ENCODE results near the gene ADCYAP1. TPM values are rescaled to one million over a fixed set of nuclear protein-coding genes. Genes with fewer than 3 reads are reported as not detected.
A peak's percentile ranks its signal among the peaks of the same experiment; 100 is the strongest.

Gene ADCYAP1
- total and polyA plus RNA-seq, 2 experiments from 2014 or later = not detected

- DNase-seq = no peak
- TF ChIP-seq EZH2phosphoT487 (IDR thresholded peaks at IDR 0.05; ENCODE audit: insufficient read depth, low read depth) (0 out of 2 replicates have a peak, but pooled peaks have one; percentile 38), EZH2 (IDR thresholded peaks at IDR 0.05; ENCODE audit: insufficient read depth, poor library complexity, severe bottlenecking) (peak; percentile 11)
- in situ Hi-C loops (cut with MboI) = no loop called here
Measured at GRCh38 chr18:905948-906415, 1.3 kb downstream of the ADCYAP1 start.

GRCh38 chr18:906416-907114 lies 1.9 kb downstream of the ADCYAP1 start:
- H2AFZ ChIP-seq = no peak overlapping the region

More at GRCh38 chr18:905948-906415, 1.3 kb downstream of the ADCYAP1 start:
- Histone ChIP-seq H4K20me1 (ENCODE audit: insufficient read depth) (no peaks in the 10 kb centered on the region), H3K27me3 (replicated peaks; ENCODE audit: insufficient read depth) (peaks cover 71% of the 10 kb centered on the region), H3K9me2 (ENCODE audit: insufficient read depth) (no peaks in the 10 kb centered on the region), H2AFZ (no peak overlapping the region), H3F3A (ENCODE audit: insufficient read depth) (no peaks in the 10 kb centered on the region), H3K79me2 (ENCODE audit: insufficient read depth) (no peaks in the 10 kb centered on the region), H3K27ac (no peak overlapping the region), H3K4me3 (no peak overlapping the region), H3K9ac (no peak overlapping the region), H3K36me3 (ENCODE audit: low read depth) (no peaks in the 10 kb centered on the region), H3K4me1 (ENCODE audit: insufficient read depth) (no peaks in the 10 kb centered on the region), H3K4me2 (ENCODE audit: unreplicated experiment) (no peak overlapping the region), H3K9me3 (ENCODE audit: low read depth) (no peaks in the 10 kb centered on the region)
- 3 to 4% methylated on average over 22 to 25 of the region's 26 CpGs for WGBS, 2 experiments (ENCODE audit: low coverage in 1 of 2, low lambda C conversion rate in 2 of 2, missing lambda C conversion rate in 2 of 2)

GRCh38 chr18:907115-907884 lies 2.6 kb downstream of the ADCYAP1 start:
- H3K79me2 ChIP-seq (ENCODE audit: insufficient read depth) = no peaks in the 10 kb centered on the region
- no peaks in the 10 kb centered on the region for H3K36me3 ChIP-seq (ENCODE audit: low read depth)
- no peak overlapping the region for H3K9ac ChIP-seq
- in situ Hi-C loops (cut with MboI) = no loop called here
- no peaks in the 10 kb centered on the region for H3K9me2 ChIP-seq (ENCODE audit: insufficient read depth)
- H4K20me1 ChIP-seq (ENCODE audit: insufficient read depth) = no peaks in the 10 kb centered on the region
- H3K4me1 ChIP-seq (ENCODE audit: insufficient read depth) = no peaks in the 10 kb centered on the region
- no peak overlapping the region for H3K27ac ChIP-seq
- no peaks in the 10 kb centered on the region for H3K9me3 ChIP-seq (ENCODE audit: low read depth)
- H2AFZ ChIP-seq = peak overlapping the region; percentile 41; the same call in 1 of the 2 replicates
- 0 out of 2 replicates have a peak overlapping the region, but pooled peaks have one; percentile 50 for H3K4me3 ChIP-seq
- H3K4me2 ChIP-seq (ENCODE audit: unreplicated experiment) = no peak overlapping the region
- no peaks in the 10 kb centered on the region for H3F3A ChIP-seq (ENCODE audit: insufficient read depth)
- 5 to 6% methylated on average over 43 to 74 of the region's 75 CpGs for WGBS, 2 experiments (ENCODE audit: low coverage in 1 of 2, low lambda C conversion rate in 2 of 2, missing lambda C conversion rate in 2 of 2)
- TF ChIP-seq EZH2 (IDR thresholded peaks at IDR 0.05; ENCODE audit: insufficient read depth, poor library complexity, severe bottlenecking) = no peak
- DNase-seq = peak; percentile 21
- peaks cover 82% of the 10 kb centered on the region for H3K27me3 ChIP-seq (replicated peaks; ENCODE audit: insufficient read depth)

More at GRCh38 chr18:906416-907114, 1.9 kb downstream of the ADCYAP1 start:
- H3K36me3 ChIP-seq (ENCODE audit: low read depth) = no peaks in the 10 kb centered on the region
- no peaks in the 10 kb centered on the region for H3K79me2 ChIP-seq (ENCODE audit: insufficient read depth)
- H4K20me1 ChIP-seq (ENCODE audit: insufficient read depth) = no peaks in the 10 kb centered on the region
- WGBS, 2 experiments (ENCODE audit: low coverage in 1 of 2, low lambda C conversion rate in 2 of 2, missing lambda C conversion rate in 2 of 2) = 2 to 3% methylated on average over 47 of the region's 47 CpGs
- H3K4me3 ChIP-seq = no peak overlapping the region
- DNase-seq = peak; percentile 3
- H3K4me1 ChIP-seq (ENCODE audit: insufficient read depth) = no peaks in the 10 kb centered on the region
- H3F3A ChIP-seq (ENCODE audit: insufficient read depth) = no peaks in the 10 kb centered on the region
- no peak overlapping the region for H3K9ac ChIP-seq
- H3K27ac ChIP-seq = no peak overlapping the region
- H3K9me3 ChIP-seq (ENCODE audit: low read depth) = no peaks in the 10 kb centered on the region
- TF ChIP-seq EZH2 (IDR thresholded peaks at IDR 0.05; ENCODE audit: insufficient read depth, poor library complexity, severe bottlenecking) (peak; percentile 79), EZH2phosphoT487 (IDR thresholded peaks at IDR 0.05; ENCODE audit: insufficient read depth, low read depth) (no peak)
- in situ Hi-C loops (cut with MboI) = no loop called here
- H3K9me2 ChIP-seq (ENCODE audit: insufficient read depth) = no peaks in the 10 kb centered on the region
- H3K4me2 ChIP-seq (ENCODE audit: unreplicated experiment) = no peak overlapping the region
- H3K27me3 ChIP-seq (replicated peaks; ENCODE audit: insufficient read depth) = peaks cover 75% of the 10 kb centered on the region

- Histone ChIP-seq H3K4me2 (ENCODE audit: unreplicated experiment) (peak overlapping the region; percentile 23), H3K27me3 (replicated peaks; ENCODE audit: insufficient read depth) (peaks cover 90% of the 10 kb centered on the region), H3F3A (ENCODE audit: insufficient read depth) (no peaks in the 10 kb centered on the region), H3K79me2 (ENCODE audit: insufficient read depth) (no peaks in the 10 kb centered on the region), H3K9ac (no peak overlapping the region), H4K20me1 (ENCODE audit: insufficient read depth) (no peaks in the 10 kb centered on the region), H3K36me3 (ENCODE audit: low read depth) (no peaks in the 10 kb centered on the region), H3K4me1 (ENCODE audit: insufficient read depth) (no peaks in the 10 kb centered on the region), H3K27ac (no peak overlapping the region), H2AFZ (peak overlapping the region; percentile 41; the same call in 1 of the 2 replicates), H3K9me3 (ENCODE audit: low read depth) (no peaks in the 10 kb centered on the region), H3K4me3 (peak overlapping the region; percentile 50), H3K9me2 (ENCODE audit: insufficient read depth) (no peaks in the 10 kb centered on the region)
- peak; percentile 78 for TF ChIP-seq EZH2 (IDR thresholded peaks at IDR 0.05; ENCODE audit: insufficient read depth, poor library complexity, severe bottlenecking)
- no peak for TF ChIP-seq EZH2phosphoT487 (IDR thresholded peaks at IDR 0.05; ENCODE audit: insufficient read depth, low read depth)
- in situ Hi-C loops (cut with MboI) = no loop called here
- peak; percentile 18 for DNase-seq
- WGBS, 2 experiments (ENCODE audit: low coverage in 1 of 2, low lambda C conversion rate in 2 of 2, missing lambda C conversion rate in 2 of 2) = 3 to 4% methylated on average over 54 to 55 of the region's 55 CpGs
Measured at GRCh38 chr18:907885-908757, 3.5 kb downstream of the ADCYAP1 start.
